Activated naive CD8-positive, alpha-beta T cell treated with anti-CD3 and anti-CD28 coated beads, Interleukin-2, amount 50 U/mL, for 24 hours (primary cell): ENCODE data around the gene PTCH1.

Experiments used
- ATAC-seq: fragments of 150-1000 bp; cut with Tn5 transposase; one replicate; pipeline ENCODE4 v1.10.0; 2021
- DNase-seq: peaks from one replicate; pipeline ENCODE4 v3.0.0; 2021
- H3K27ac Mint-ChIP-seq: one replicate; pipeline ENCODE4 v1.8.0; 2021; ENCODE audit warnings: mild to moderate bottlenecking, mixed read lengths
- H3K27me3 Mint-ChIP-seq: one replicate; pipeline ENCODE4 v1.8.0; 2021; ENCODE audit warnings: mixed read lengths
- H3K36me3 Mint-ChIP-seq: one replicate; pipeline ENCODE4 v1.8.0; 2021; ENCODE audit warnings: low read depth, mixed read lengths
- H3K4me1 Mint-ChIP-seq: one replicate; pipeline ENCODE4 v1.8.0; 2021; ENCODE audit warnings: mixed read lengths
- H3K4me3 Mint-ChIP-seq: one replicate; pipeline ENCODE4 v1.8.0; 2021; ENCODE audit warnings: mild to moderate bottlenecking, moderate library complexity, mixed read lengths
- H3K9me3 Mint-ChIP-seq: one replicate; pipeline ENCODE4 v1.8.0; 2021; ENCODE audit warnings: mixed read lengths

Gene PTCH1

DNA sequence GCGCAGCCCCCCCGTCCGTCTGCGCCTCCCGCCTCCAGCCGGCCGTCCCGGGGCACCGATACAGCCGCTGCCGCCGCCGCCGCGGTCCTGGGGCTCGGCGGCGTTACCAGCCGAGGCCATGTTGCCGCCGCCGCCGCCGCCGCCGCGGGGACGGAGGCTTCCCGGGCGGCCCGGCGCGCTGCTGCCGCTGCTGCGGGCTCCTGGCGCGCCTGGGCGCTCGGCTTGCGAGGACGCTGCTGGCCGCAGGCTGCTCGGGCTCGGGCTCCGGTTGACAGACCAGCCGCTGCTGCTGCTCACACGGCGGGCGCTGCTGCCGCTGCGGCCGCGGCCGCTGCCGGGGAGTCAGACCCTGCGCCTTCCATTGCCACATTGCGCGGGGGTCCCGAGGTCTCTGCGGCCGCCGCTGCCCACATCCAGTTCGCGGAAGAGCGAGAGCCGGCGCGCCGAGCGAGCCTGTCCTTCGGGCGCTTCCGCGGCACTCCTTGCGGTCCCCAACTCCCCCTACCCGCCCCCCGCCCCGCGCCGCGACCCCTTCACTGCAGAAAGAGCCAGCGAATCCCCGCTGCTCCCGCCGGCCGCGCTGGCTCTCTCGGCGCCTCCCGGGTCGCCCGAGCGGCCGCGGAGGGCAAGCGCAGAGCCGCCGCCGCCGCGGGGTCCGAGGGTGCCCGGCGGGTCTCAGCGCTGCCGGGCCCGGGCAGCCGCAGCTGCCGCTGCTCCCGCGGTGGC lies 8.4 kb downstream of the PTCH1 start:
- Mint-ChIP-seq H3K4me1 (peaks cover 58% of the 10 kb centered on the region), H3K9me3 (no peaks in the 10 kb centered on the region), H3K27ac (no peak overlapping the region), H3K36me3 (peaks cover 11% of the 10 kb centered on the region), H3K27me3 (peaks cover 27% of the 10 kb centered on the region), H3K4me3 (peak overlapping the region; percentile 89)
- peak; percentile 27 for DNase-seq
- no peak for ATAC-seq

DNA sequence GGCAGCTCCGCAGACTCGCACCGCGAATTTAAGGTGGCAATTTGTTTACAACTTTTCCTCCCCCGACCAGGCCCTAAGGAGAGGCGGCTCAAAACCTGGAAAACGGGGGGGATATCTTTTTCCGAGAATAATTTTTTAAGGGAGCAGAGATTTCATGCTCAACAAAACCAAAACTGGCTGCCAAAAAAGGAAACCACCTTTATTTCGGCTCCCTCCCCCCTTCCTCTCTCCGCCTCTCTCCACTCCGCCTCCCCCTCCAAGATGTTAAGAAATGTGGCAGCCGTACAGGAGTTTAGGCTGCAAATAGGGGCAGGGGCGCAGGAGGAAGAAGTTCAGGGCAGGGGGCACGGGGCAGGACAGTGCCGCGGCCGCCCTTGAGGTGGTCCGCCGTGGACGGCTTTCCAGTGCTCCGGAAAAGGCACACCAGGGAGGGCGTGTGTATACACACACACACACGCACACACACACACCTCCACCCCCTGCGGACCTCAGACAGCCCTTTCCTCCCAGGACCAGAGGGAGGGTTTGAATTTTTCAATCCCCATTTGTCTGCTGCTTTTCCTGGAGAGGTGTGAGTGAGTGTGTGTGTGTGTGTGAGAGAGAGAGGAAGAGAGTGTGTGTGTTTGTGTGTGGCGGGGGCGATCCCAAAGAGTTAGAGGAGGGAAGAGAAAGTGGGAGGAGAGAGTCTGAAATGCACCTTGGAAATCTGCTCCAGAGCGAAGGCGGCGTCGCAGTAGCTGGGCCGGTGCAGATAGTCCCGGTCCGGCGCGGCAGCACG lies 9.1 kb downstream of the PTCH1 start:
- DNase-seq (peak; percentile 39), ATAC-seq (no peak)
- H3K27me3 Mint-ChIP-seq = peaks cover 22% of the 10 kb centered on the region

DNA sequence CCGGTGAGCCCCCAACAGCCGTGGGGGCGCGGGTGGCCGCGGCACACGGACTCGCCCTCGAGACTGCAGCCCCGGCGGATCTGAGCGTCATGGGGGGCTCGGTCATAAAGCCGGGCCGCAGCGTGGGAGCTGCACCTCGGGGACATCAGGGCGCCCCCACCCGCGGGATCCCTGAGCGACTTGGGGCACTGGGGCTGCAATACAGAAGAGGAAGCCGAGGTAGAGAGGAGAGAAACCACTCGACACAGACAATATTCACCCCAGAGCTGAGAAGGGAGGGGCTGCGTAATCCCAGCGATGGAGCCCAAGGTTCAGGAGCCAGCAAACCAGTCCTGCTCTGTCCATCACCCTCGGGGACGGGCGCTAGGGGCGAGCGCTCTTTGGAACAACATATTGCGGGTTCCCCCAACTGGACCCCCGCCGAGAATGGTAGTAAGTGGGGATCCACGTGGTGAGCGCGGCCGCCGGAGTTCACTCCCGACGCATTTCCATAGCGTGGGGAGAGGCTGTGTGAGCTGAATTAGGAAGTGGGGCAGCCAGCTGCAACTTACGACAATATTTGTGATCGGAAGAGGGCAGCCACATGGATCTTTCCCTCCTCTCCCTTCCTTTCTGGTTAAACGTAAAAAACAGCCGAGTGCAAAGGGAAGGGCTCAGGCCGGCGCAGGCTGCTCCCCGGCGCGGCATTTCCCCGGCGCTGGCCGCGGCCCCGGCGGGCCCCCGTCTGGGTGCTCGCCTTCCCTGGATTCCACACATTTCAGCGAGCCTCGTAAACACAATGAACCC lies 9.9 kb downstream of the PTCH1 start:
- Mint-ChIP-seq H3K27me3 (peaks cover 23% of the 10 kb centered on the region), H3K4me3 (peak overlapping the region; percentile 89), H3K36me3 (no peaks in the 10 kb centered on the region), H3K27ac (peak overlapping the region; percentile 78), H3K4me1 (peaks cover 56% of the 10 kb centered on the region), H3K9me3 (no peaks in the 10 kb centered on the region)
- ATAC-seq = no peak
- DNase-seq = peak; percentile 36

More for the DNA sequence above, 9.1 kb downstream of the PTCH1 start:
- Mint-ChIP-seq H3K9me3 (no peaks in the 10 kb centered on the region), H3K36me3 (peaks cover 6% of the 10 kb centered on the region), H3K4me3 (peak overlapping the region; percentile 89), H3K4me1 (peaks cover 58% of the 10 kb centered on the region), H3K27ac (peak overlapping the region; percentile 68)

DNA sequence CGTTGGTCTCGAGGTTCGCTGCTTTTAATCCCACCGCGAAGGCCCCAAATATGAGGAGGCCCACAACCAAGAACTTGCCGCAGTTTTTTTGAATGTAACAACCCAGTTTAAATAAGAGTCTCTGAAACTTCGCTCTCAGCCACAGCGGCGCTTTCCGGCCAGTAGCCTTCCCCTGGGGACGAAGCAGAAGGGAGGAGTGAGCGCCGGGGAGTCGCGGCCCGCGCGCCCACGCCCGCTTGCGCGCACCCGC lies 10.4 kb downstream of the PTCH1 start:
- H3K4me1 Mint-ChIP-seq = peaks cover 55% of the 10 kb centered on the region
- H3K27ac Mint-ChIP-seq = peak overlapping the region; percentile 78
- H3K36me3 Mint-ChIP-seq = no peaks in the 10 kb centered on the region
- no peaks in the 10 kb centered on the region for H3K9me3 Mint-ChIP-seq
- peaks cover 23% of the 10 kb centered on the region for H3K27me3 Mint-ChIP-seq
- peak overlapping the region; percentile 89 for H3K4me3 Mint-ChIP-seq
- DNase-seq (no peak), ATAC-seq (no peak)

DNA sequence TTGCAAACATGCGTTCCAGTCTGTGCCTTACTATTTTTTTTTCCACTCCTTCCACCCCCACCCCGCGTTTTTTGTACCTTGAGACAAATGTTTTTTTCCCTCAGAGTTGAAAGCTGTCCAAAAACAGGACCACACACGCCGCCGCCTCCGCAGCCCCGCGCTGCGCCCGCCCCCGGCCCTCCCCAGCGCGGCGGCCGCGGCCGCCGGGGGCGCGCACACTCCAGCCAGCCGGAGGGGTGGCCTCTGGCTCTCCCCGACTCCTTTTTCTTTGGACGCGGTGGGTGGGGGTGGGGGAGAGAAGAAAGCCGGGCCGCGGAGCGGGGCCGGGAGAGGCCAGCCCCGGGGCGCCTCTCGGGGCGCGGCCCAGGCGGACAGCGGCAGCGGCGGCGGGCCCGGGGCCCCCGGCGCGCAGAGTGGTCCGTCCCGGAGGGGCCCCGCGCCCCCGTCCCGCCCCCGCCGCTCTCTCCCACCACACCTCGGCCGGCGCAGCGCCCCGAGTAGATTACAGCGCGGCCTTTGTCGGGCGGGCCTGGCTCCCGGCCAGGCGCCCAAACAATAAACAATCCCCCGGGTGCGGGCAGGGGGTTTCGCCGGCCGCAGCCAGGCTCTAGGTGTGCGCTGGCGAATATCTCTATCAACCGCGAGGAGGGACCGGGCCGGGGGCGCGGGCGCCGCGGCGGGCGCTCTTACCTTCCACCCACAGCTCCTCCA lies 10.9 kb downstream of the PTCH1 start:
- Mint-ChIP-seq H3K27me3 (peaks cover 23% of the 10 kb centered on the region), H3K4me1 (peaks cover 54% of the 10 kb centered on the region), H3K9me3 (no peaks in the 10 kb centered on the region), H3K36me3 (no peaks in the 10 kb centered on the region), H3K27ac (peak overlapping the region; percentile 78), H3K4me3 (peak overlapping the region; percentile 89)
- ATAC-seq (no peak), DNase-seq (peak; percentile 47)

- Mint-ChIP-seq H3K4me1 (peaks cover 51% of the 10 kb centered on the region), H3K4me3 (peak overlapping the region; percentile 74), H3K9me3 (no peaks in the 10 kb centered on the region), H3K36me3 (no peaks in the 10 kb centered on the region), H3K27me3 (peaks cover 22% of the 10 kb centered on the region), H3K27ac (peak overlapping the region; percentile 77)
- ATAC-seq (no peak), DNase-seq (no peak)
Measured at GRCh38 chr9:95505072-95505716, 11.6 kb downstream of the PTCH1 start.

GRCh38 chr9:95504053-95504963 lies 12.5 kb downstream of the PTCH1 start:
- peak overlapping the region; percentile 74 for H3K4me3 Mint-ChIP-seq
- H3K4me1 Mint-ChIP-seq = peaks cover 42% of the 10 kb centered on the region
- peaks cover 15% of the 10 kb centered on the region for H3K27me3 Mint-ChIP-seq
- no peak overlapping the region for H3K27ac Mint-ChIP-seq
- H3K9me3 Mint-ChIP-seq = no peaks in the 10 kb centered on the region
- ATAC-seq (no peak), DNase-seq (no peak)
- H3K36me3 Mint-ChIP-seq = no peaks in the 10 kb centered on the region

DNA sequence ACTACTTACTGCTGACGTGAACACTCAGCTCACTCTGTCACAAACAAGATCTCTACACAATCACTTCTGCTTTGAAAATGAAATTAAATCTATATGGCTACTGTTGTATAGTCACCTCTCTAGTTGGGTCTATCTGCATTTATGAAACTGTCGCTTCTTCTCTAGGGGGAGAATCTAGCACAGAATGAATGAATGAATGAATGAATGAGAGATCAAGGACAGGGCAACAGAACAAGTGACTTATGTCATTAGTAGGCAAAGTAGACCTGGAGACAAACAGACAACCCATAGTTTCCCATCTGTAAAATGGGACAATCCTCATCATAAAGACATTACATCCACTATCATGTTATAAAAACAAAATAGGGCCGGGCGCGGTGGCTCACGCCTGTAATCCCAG lies 13.4 kb downstream of the PTCH1 start:
- ATAC-seq (no peak), DNase-seq (no peak)
- no peaks in the 10 kb centered on the region for H3K36me3 Mint-ChIP-seq
- H3K27me3 Mint-ChIP-seq = peaks cover 14% of the 10 kb centered on the region
- no peaks in the 10 kb centered on the region for H3K9me3 Mint-ChIP-seq
- no peak overlapping the region for H3K27ac Mint-ChIP-seq
- H3K4me3 Mint-ChIP-seq = no peak overlapping the region
- peaks cover 47% of the 10 kb centered on the region for H3K4me1 Mint-ChIP-seq

DNA sequence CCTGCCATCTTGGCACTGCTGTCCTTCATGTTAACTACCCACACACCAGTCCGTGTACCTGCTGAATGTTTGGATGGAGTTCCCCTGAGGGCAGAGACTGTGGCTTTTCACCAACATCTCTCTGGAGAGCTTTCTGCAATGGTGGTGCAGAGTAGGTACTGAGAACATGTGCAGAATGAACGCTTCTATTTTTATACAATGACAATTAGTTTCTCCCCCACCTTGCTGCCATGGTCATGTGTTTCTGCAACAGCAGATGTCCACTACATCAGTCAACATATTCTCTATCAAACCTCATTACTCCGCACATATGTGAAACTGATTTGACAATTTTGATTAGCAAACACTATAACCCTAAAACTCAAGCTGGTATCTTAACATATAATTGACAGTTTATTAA lies 14.5 kb downstream of the PTCH1 start:
- no peaks in the 10 kb centered on the region for H3K9me3 Mint-ChIP-seq
- H3K4me1 Mint-ChIP-seq = peaks cover 54% of the 10 kb centered on the region
- H3K36me3 Mint-ChIP-seq = no peaks in the 10 kb centered on the region
- no peak overlapping the region for H3K4me3 Mint-ChIP-seq
- peaks cover 17% of the 10 kb centered on the region for H3K27me3 Mint-ChIP-seq
- ATAC-seq (no peak), DNase-seq (no peak)
- no peak overlapping the region for H3K27ac Mint-ChIP-seq

GRCh38 chr9:95499847-95500246 lies 16.9 kb downstream of the PTCH1 start:
- no peak for DNase-seq
- no peaks in the 10 kb centered on the region for H3K9me3 Mint-ChIP-seq
- no peak for ATAC-seq
- peaks cover 16% of the 10 kb centered on the region for H3K27me3 Mint-ChIP-seq
- no peak overlapping the region for H3K4me3 Mint-ChIP-seq
- H3K36me3 Mint-ChIP-seq = no peaks in the 10 kb centered on the region
- peaks cover 65% of the 10 kb centered on the region for H3K4me1 Mint-ChIP-seq
- no peak overlapping the region for H3K27ac Mint-ChIP-seq

DNA sequence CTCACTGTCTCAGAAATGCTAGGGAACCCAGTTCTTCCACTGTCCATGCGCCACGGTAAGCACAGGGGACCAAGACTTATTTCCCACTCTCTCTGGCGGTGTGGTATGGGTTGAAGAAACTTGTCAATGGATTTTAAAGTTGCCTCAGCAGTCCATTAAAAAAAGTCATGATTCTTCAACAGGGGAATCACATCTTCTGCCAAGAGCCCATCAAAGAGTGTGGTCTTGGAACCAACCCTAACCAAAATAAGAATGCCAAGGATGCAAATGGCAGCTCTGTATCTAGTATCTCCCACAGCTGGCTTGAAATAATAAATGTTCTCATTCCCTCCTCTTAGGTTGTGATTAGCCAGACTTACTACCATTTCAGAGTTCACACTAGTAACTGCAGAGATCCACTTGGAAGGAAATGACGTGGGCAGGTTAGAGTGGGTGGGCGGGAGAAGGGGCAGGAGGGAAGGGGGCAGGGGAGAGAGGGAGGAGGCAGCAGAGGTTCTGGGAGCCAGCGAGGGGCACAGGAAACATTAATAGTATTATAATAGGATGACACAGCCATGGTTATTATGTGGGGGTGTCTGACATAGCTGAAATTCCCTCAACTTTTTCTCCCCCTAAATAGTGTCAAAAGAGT lies 17.6 kb downstream of the PTCH1 start:
- DNase-seq (no peak), ATAC-seq (no peak)
- peaks cover 66% of the 10 kb centered on the region for H3K4me1 Mint-ChIP-seq
- no peak overlapping the region for H3K27ac Mint-ChIP-seq
- H3K36me3 Mint-ChIP-seq = no peaks in the 10 kb centered on the region
- peaks cover 13% of the 10 kb centered on the region for H3K27me3 Mint-ChIP-seq
- no peaks in the 10 kb centered on the region for H3K9me3 Mint-ChIP-seq
- no peak overlapping the region for H3K4me3 Mint-ChIP-seq

- DNase-seq (no peak), ATAC-seq (no peak)
- Mint-ChIP-seq H3K27me3 (peaks cover 11% of the 10 kb centered on the region), H3K36me3 (no peaks in the 10 kb centered on the region), H3K4me3 (no peak overlapping the region), H3K27ac (no peak overlapping the region), H3K9me3 (no peaks in the 10 kb centered on the region), H3K4me1 (peaks cover 65% of the 10 kb centered on the region)
Measured at GRCh38 chr9:95498641-95499040, 18.1 kb downstream of the PTCH1 start.

- H3K4me3 Mint-ChIP-seq = no peak overlapping the region
Measured at GRCh38 chr9:95497772-95498171, 19.0 kb downstream of the PTCH1 start.

More at GRCh38 chr9:95497772-95498171, 19.0 kb downstream of the PTCH1 start:
- peaks cover 11% of the 10 kb centered on the region for H3K27me3 Mint-ChIP-seq
- H3K4me1 Mint-ChIP-seq = peaks cover 62% of the 10 kb centered on the region
- H3K9me3 Mint-ChIP-seq = no peaks in the 10 kb centered on the region
- no peak for ATAC-seq
- H3K27ac Mint-ChIP-seq = no peak overlapping the region
- no peaks in the 10 kb centered on the region for H3K36me3 Mint-ChIP-seq
- no peak for DNase-seq
